K562 (cell line): Measurements from ENCODE around the gene ACAD10. TPM values are rescaled to one million over a fixed set of nuclear protein-coding genes. Genes with fewer than 3 reads are reported as not detected.

Experiments
- BCOR ChIP-seq: fragments of 450-650 bp; IDR thresholded peaks from 2 replicates; pipeline ENCODE4 v1.6.1; 2016
- HNRNPUL1 ChIP-seq: fragments of 200-400 bp; formaldehyde crosslinking; IDR thresholded peaks from 2 replicates; pipeline ENCODE4 v1.6.1; 2017; ENCODE audit warnings: low read length
- IRF9 ChIP-seq: fragments of 450-650 bp; IDR thresholded peaks from 2 replicates; pipeline ENCODE4 v1.6.1; 2016; ENCODE audit warnings: missing biosample characterization, missing genetic modification characterization
- LCOR ChIP-seq: sonication (generic); formaldehyde crosslinking; IDR thresholded peaks from 2 replicates; pipeline ENCODE4 v1.8.0; 2022; ENCODE audit warnings: mild to moderate bottlenecking, missing genetic modification reagents
- MAFK ChIP-seq: IDR thresholded peaks from 2 replicates; pipeline ENCODE4 v1.6.1; 2011; ENCODE audit warnings: low read length, improper control_type of control experiment
- NCOA1 ChIP-seq: fragments of 450-650 bp; IDR thresholded peaks from 2 replicates; pipeline ENCODE4 v1.6.1; 2016; ENCODE audit warnings: low read depth
- RB1 ChIP-seq: fragments of 450-650 bp; IDR thresholded peaks from 2 replicates; pipeline ENCODE4 v1.6.1; 2017; ENCODE audit warnings: low read depth, mild to moderate bottlenecking
- RBM14 ChIP-seq: fragments of 200-400 bp; formaldehyde crosslinking; IDR thresholded peaks from 2 replicates; pipeline ENCODE4 v1.6.1; 2018; ENCODE audit warnings: low read depth, mild to moderate bottlenecking, low read length, moderate library complexity, borderline replicate concordance; ENCODE audit not compliant: insufficient read depth
- RFX1 ChIP-seq: fragments of 450-650 bp; IDR thresholded peaks from 2 replicates; pipeline ENCODE4 v1.6.1; 2016; ENCODE audit warnings: mild to moderate bottlenecking, moderate library complexity
- RREB1 ChIP-seq: fragments of 250-450 bp; sonication (Bioruptor Pico); IDR thresholded peaks from 2 replicates; pipeline ENCODE4 v1.4.0; 2020
- SMARCA5 ChIP-seq: fragments of 450-650 bp; IDR thresholded peaks from 2 replicates; pipeline ENCODE4 v1.6.1; 2016
- TAF9B ChIP-seq: fragments of 450-650 bp; IDR thresholded peaks from 2 replicates; pipeline ENCODE4 v1.6.1; 2018; ENCODE audit warnings: mild to moderate bottlenecking; ENCODE audit not compliant: partially characterized antibody
- YBX1 ChIP-seq: fragments of 450-650 bp; IDR thresholded peaks from 2 replicates; pipeline ENCODE4 v1.7.1; 2016; ENCODE audit warnings: mild to moderate bottlenecking
- ZFP36 ChIP-seq: fragments of 150-350 bp; IDR thresholded peaks from 2 replicates; pipeline ENCODE4 v1.6.1; 2018; ENCODE audit warnings: low read length, low read depth; ENCODE audit not compliant: partially characterized antibody
- ZNF431 ChIP-seq: sonication (generic); formaldehyde crosslinking; IDR thresholded peaks from 2 replicates; pipeline ENCODE4 v1.8.0; 2022; ENCODE audit warnings: mild to moderate bottlenecking, missing genetic modification reagents
- ZNF57 ChIP-seq: fragments of 450-650 bp; formaldehyde crosslinking; IDR thresholded peaks from 2 replicates; pipeline ENCODE4 v1.4.0; 2020; ENCODE audit warnings: mild to moderate bottlenecking, moderate library complexity
- ZNF644 ChIP-seq: fragments of 200-800 bp; sonication (Bioruptor generic); IDR thresholded peaks from 2 replicates; pipeline ENCODE4 v1.6.1; 2016; ENCODE audit warnings: low read depth, missing genetic modification characterization, missing compliant biosample characterization
- ZNF785 ChIP-seq: fragments of 250-450 bp; sonication (Bioruptor Pico); IDR thresholded peaks from 2 replicates; pipeline ENCODE4 v1.4.0; 2020; ENCODE audit warnings: mild to moderate bottlenecking
- polyA plus RNA-seq, 8 experiments: library from polyadenylated mRNA; depleted of rRNA in 4 of 8; stranded (reverse) in 5 of 8; unstranded in 3 of 8; fragments of >200 nt; fragmentation: Nextera tagmentation in 2 of 8; fragmentation: Illumina TruSeq in 1 of 8; extraction: Ambion mirVana in 2 of 8; extraction: Trizol in 1 of 8; gene quantifications; 2 replicates each; pipeline versions ENCODE4 v1.2.1 to v1.2.3, GENCODE V29; 2011 to 2014; ENCODE audit warnings: inconsistent platforms in 1 of 8, missing spikeins in 1 of 8
- total RNA-seq, 7 experiments: library from RNA; depleted of rRNA in 6 of 7; stranded (reverse); fragments of >200 nt in 6 of 7; fragmentation: Illumina TruSeq in 2 of 7; extraction: Trizol in 2 of 7; gene quantifications; 2 replicates each; pipeline versions ENCODE4 v1.2.1 to v1.2.3, GENCODE V29; 2011 to 2021; ENCODE audit warnings: low replicate concordance in 1 of 7
- TF ChIP-seq, protein P1 (sequence below): fragments of 450-650 bp; IDR thresholded peaks from 2 replicates; pipeline ENCODE4 v1.6.1; 2016; ENCODE audit warnings: borderline replicate concordance
- TF ChIP-seq, protein P2 (sequence below), 2 experiments: fragments of 450-650 bp in 1 of 2; sonication (generic) in 1 of 2; formaldehyde crosslinking; conservative IDR thresholded peaks; 2 replicates each; pipeline versions ENCODE4 v1.4.0 to v1.8.1; 2020 to 2022; ENCODE audit warnings: mild to moderate bottlenecking in 1 of 2, missing genetic modification reagents in 1 of 2

ACAD10 gene
- total and polyA plus RNA-seq, 9 of the 15 experiments (the other 6 are each of a cell fraction or from before 2014, with no cell fraction given) = 2.3 to 19.2 (median 12.0) TPM

GRCh38 chr12:111685811-111686573 lies at the start of gene ACAD10, which contains the start of gene BRAP (continued):
- TF ChIP-seq, protein P1, sequence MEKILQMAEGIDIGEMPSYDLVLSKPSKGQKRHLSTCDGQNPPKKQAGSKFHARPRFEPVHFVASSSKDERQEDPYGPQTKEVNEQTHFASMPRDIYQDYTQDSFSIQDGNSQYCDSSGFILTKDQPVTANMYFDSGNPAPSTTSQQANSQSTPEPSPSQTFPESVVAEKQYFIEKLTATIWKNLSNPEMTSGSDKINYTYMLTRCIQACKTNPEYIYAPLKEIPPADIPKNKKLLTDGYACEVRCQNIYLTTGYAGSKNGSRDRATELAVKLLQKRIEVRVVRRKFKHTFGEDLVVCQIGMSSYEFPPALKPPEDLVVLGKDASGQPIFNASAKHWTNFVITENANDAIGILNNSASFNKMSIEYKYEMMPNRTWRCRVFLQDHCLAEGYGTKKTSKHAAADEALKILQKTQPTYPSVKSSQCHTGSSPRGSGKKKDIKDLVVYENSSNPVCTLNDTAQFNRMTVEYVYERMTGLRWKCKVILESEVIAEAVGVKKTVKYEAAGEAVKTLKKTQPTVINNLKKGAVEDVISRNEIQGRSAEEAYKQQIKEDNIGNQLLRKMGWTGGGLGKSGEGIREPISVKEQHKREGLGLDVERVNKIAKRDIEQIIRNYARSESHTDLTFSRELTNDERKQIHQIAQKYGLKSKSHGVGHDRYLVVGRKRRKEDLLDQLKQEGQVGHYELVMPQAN = peak; percentile 84; the same call in 1 of the 2 replicates
- no peak for TF ChIP-seq ZNF57 (CRISPR knock-in tag)
- no peak; the same call in 1 of the 2 replicates for TF ChIP-seq ZNF431 (CRISPR knock-in tag)
- TF ChIP-seq TAF9B = peak; percentile 81
- TF ChIP-seq RBM14 = 0 out of 2 replicates have a peak, but pooled peaks have one; percentile 36
- TF ChIP-seq BCOR = peak; percentile 100
- TF ChIP-seq ZFP36 = no peak
- TF ChIP-seq HNRNPUL1 = peak; percentile 73; the same call in 1 of the 2 replicates
- no peak for TF ChIP-seq ZNF785
- TF ChIP-seq MAFK = no peak
- TF ChIP-seq RREB1 (CRISPR knock-in tag) = no peak; the same call in 1 of the 2 replicates
- 0 out of 2 replicates have a peak, but pooled peaks have one; percentile 51 for TF ChIP-seq ZNF644 (tag)
- no peak for TF ChIP-seq RFX1
- no peak for TF ChIP-seq IRF9 (tag)
- TF ChIP-seq LCOR (CRISPR knock-in tag) = peak; percentile 85; the same call in 1 of the 2 replicates
- TF ChIP-seq RB1 = peak; percentile 31
- TF ChIP-seq YBX1 = no peak
- TF ChIP-seq, protein P2, sequence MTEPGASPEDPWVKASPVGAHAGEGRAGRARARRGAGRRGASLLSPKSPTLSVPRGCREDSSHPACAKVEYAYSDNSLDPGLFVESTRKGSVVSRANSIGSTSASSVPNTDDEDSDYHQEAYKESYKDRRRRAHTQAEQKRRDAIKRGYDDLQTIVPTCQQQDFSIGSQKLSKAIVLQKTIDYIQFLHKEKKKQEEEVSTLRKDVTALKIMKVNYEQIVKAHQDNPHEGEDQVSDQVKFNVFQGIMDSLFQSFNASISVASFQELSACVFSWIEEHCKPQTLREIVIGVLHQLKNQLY (CRISPR knock-in tag; conservative IDR thresholded peaks at IDR 0.05) = no peak
- peak; percentile 79; the same call in 1 of the 2 replicates for TF ChIP-seq NCOA1
- peak; percentile 99 for TF ChIP-seq SMARCA5
